ENCODE results near the gene METTL3.
A peak's percentile ranks its signal among the peaks of the same experiment; 100 is the strongest.
"Not testable (repeated sequence)": the region's sequence is repeated elsewhere in the genome, so short reads cannot be mapped to it uniquely, and the experiment has no call there.

METTL3 gene

GRCh38 chr14:21510735-21511657 is at the start of gene METTL3:
Gene METTL3 (minus strand): TSS chr14:21511340. CDS start chr14:21511223, 117 bp downstream.
- H4K20me1 ChIP-seq = peaks cover 11% of the 10 kb centered on the region; the same call in 1 of the 2 replicates
- H3K27ac ChIP-seq = peak within 1 kb of the TSS; percentile 88
- H3K27me3 ChIP-seq = no peaks in the 10 kb centered on the region
- no peaks in the 10 kb centered on the region for H3K9me3 ChIP-seq
- H3K9ac ChIP-seq = peak within 1 kb of the TSS; percentile 92
- H3K36me3 ChIP-seq = peaks cover 35% of the 10 kb centered on the region
- peak within 1 kb of the TSS; percentile 85 for H3K4me3 ChIP-seq
- TF ChIP-seq Cebpa-rat (IDR thresholded peaks at IDR 0.05) = no peak
- H3K4me2 ChIP-seq = peak within 1 kb of the TSS; percentile 83
- peaks cover 19% of the 10 kb centered on the region for H3K4me1 ChIP-seq

GRCh38 chr14:21558703-21559170 is 47.6 kb upstream of the METTL3 start:
- no peak overlapping the region for H3K4me2 ChIP-seq
- no peaks in the 10 kb centered on the region for H3K4me1 ChIP-seq
- no peaks in the 10 kb centered on the region for H3K9me3 ChIP-seq
- H3K27ac ChIP-seq = no peak overlapping the region
- H3K4me3 ChIP-seq = no peak overlapping the region
- no peaks in the 10 kb centered on the region for H4K20me1 ChIP-seq
- TF ChIP-seq Cebpa-rat (IDR thresholded peaks at IDR 0.05) = no peak
- H3K27me3 ChIP-seq = no peaks in the 10 kb centered on the region
- no peaks in the 10 kb centered on the region for H3K36me3 ChIP-seq
- H3K9ac ChIP-seq = peak overlapping the region; percentile 45; the same call in 1 of the 2 replicates

- Histone ChIP-seq H4K20me1 (no peaks in the 10 kb centered on the region), H3K27ac (no peak overlapping the region), H3K27me3 (no peaks in the 10 kb centered on the region), H3K36me3 (no peaks in the 10 kb centered on the region), H3K9ac (no peak overlapping the region), H3K4me2 (peak overlapping the region; percentile 62), H3K4me3 (peak overlapping the region; percentile 32; the same call in 1 of the 2 replicates), H3K4me1 (no peaks in the 10 kb centered on the region), H3K9me3 (no peaks in the 10 kb centered on the region)
- no peak for TF ChIP-seq Cebpa-rat (IDR thresholded peaks at IDR 0.05)
These were observed 46.2 kb upstream of the METTL3 start for GRCh38 chr14:21557084-21557901.

- no peaks in the 10 kb centered on the region for H3K27me3 ChIP-seq
- H3K36me3 ChIP-seq = no peaks in the 10 kb centered on the region
- no peak overlapping the region for H3K27ac ChIP-seq
- no peak overlapping the region for H3K4me3 ChIP-seq
- no peak overlapping the region for H3K4me2 ChIP-seq
- H3K9me3 ChIP-seq = no peaks in the 10 kb centered on the region
- TF ChIP-seq Cebpa-rat (IDR thresholded peaks at IDR 0.05) = no peak
- H3K9ac ChIP-seq = no peak overlapping the region
- H3K4me1 ChIP-seq = no peaks in the 10 kb centered on the region
- H4K20me1 ChIP-seq = no peaks in the 10 kb centered on the region
These were observed 45.4 kb upstream of the METTL3 start for GRCh38 chr14:21556378-21557083.

- Histone ChIP-seq H3K27me3 (no peaks in the 10 kb centered on the region), H4K20me1 (no peaks in the 10 kb centered on the region), H3K27ac (no peak overlapping the region), H3K36me3 (no peaks in the 10 kb centered on the region), H3K4me1 (no peaks in the 10 kb centered on the region), H3K9me3 (no peaks in the 10 kb centered on the region), H3K4me2 (no peak overlapping the region), H3K9ac (no peak overlapping the region), H3K4me3 (no peak overlapping the region)
- no peak for TF ChIP-seq Cebpa-rat (IDR thresholded peaks at IDR 0.05)
These were observed 42.1 kb upstream of the METTL3 start for GRCh38 chr14:21553266-21553665.

- not testable (repeated sequence) for H3K27me3 ChIP-seq, H3K9ac ChIP-seq, H4K20me1 ChIP-seq, H3K4me1 ChIP-seq, H3K4me3 ChIP-seq, H3K36me3 ChIP-seq, H3K4me2 ChIP-seq, H3K27ac ChIP-seq, H3K9me3 ChIP-seq
These were observed 33.4 kb upstream of the METTL3 start for GRCh38 chr14:21544588-21544987.

GRCh38 chr14:21543963-21544362 is 32.8 kb upstream of the METTL3 start:
- Histone ChIP-seq H3K9ac (no peak overlapping the region), H3K9me3 (no peaks in the 10 kb centered on the region), H3K4me1 (no peaks in the 10 kb centered on the region), H3K27ac (no peak overlapping the region), H3K4me2 (no peak overlapping the region), H3K4me3 (no peak overlapping the region), H3K36me3 (no peaks in the 10 kb centered on the region), H3K27me3 (no peaks in the 10 kb centered on the region), H4K20me1 (no peaks in the 10 kb centered on the region)
- no peak for TF ChIP-seq Cebpa-rat (IDR thresholded peaks at IDR 0.05)

GRCh38 chr14:21543521-21543960 is 32.4 kb upstream of the METTL3 start:
- no peak overlapping the region for H3K4me3 ChIP-seq
- H3K27me3 ChIP-seq = no peaks in the 10 kb centered on the region
- no peak overlapping the region for H3K4me2 ChIP-seq
- no peak for TF ChIP-seq Cebpa-rat (IDR thresholded peaks at IDR 0.05)
- H4K20me1 ChIP-seq = no peaks in the 10 kb centered on the region
- no peak overlapping the region for H3K27ac ChIP-seq
- no peaks in the 10 kb centered on the region for H3K4me1 ChIP-seq
- H3K9ac ChIP-seq = no peak overlapping the region
- H3K9me3 ChIP-seq = no peaks in the 10 kb centered on the region
- H3K36me3 ChIP-seq = no peaks in the 10 kb centered on the region

- Histone ChIP-seq H3K9ac (no peak overlapping the region), H4K20me1 (no peaks in the 10 kb centered on the region), H3K36me3 (no peaks in the 10 kb centered on the region), H3K9me3 (no peaks in the 10 kb centered on the region), H3K4me3 (no peak overlapping the region), H3K27ac (no peak overlapping the region), H3K27me3 (peaks cover 11% of the 10 kb centered on the region), H3K4me1 (no peaks in the 10 kb centered on the region), H3K4me2 (no peak overlapping the region)
- TF ChIP-seq Cebpa-rat (IDR thresholded peaks at IDR 0.05) = no peak
These were observed 30.4 kb upstream of the METTL3 start for GRCh38 chr14:21541413-21542074.

All from BLaER1 (cell line).